ENCODE results near the gene HSPB6. TPM values are rescaled to one million over a fixed set of nuclear protein-coding genes. Genes with fewer than 3 reads are reported as not detected.
A peak's percentile ranks its signal among the peaks of the same experiment; 100 is the strongest.
"Not testable (repeated sequence)": the region's sequence is repeated elsewhere in the genome, so short reads cannot be mapped to it uniquely, and the experiment has no call there.

Gene HSPB6
- polyA plus RNA-seq, 1 donor (not counting 4 experiments of a cell fraction or from before 2014, with no cell fraction given) = not detected

GRCh38 chr19:35797663-35798062, 40.8 kb upstream of the HSPB6 start:
- DNase-seq (ENCODE audit: low read depth, low spot score) (no peak), FAIRE-seq (no peak)
- no peak overlapping the region for H2AFZ ChIP-seq (ENCODE audit: control insufficient read depth, low read length)
- no peaks in the 10 kb centered on the region for H3K79me2 ChIP-seq (ENCODE audit: control insufficient read depth, insufficient read depth, low read length)
- TF ChIP-seq CTCF (optimal IDR thresholded peaks at IDR 0.05 in 1 of 3, IDR thresholded peaks at IDR 0.05 in 1 of 3, conservative IDR thresholded peaks at IDR 0.05 in 1 of 3; ENCODE audit: extremely low read depth in 1 of 3, insufficient read depth in 2 of 3, low read length in 3 of 3) (no peak), EZH2 (IDR thresholded peaks at IDR 0.05; ENCODE audit: low read length) (no peak)
- no peak overlapping the region for H3K27ac ChIP-seq (ENCODE audit: control insufficient read depth, insufficient read depth, low read length)
- no peaks in the 10 kb centered on the region for H3K9me1 ChIP-seq (ENCODE audit: control insufficient read depth, extremely low read depth, insufficient read depth, low read length)
- H3K9me3 ChIP-seq (ENCODE audit: control insufficient read depth, low read depth, low read length) = no peaks in the 10 kb centered on the region
- H3K9ac ChIP-seq (ENCODE audit: control insufficient read depth, extremely low read depth, insufficient read depth, low read length) = no peak overlapping the region
- no peak overlapping the region for H3K4me3 ChIP-seq (ENCODE audit: control insufficient read depth in 2 of 3, extremely low read depth in 1 of 3, insufficient read depth in 2 of 3, low read depth in 1 of 3, low read length in 3 of 3)
- no peaks in the 10 kb centered on the region for H3K4me1 ChIP-seq (ENCODE audit: control insufficient read depth, extremely low read depth, insufficient read depth, low read length)
- H3K27me3 ChIP-seq (ENCODE audit: control insufficient read depth, extremely low read depth, insufficient read depth, low read length) = peaks cover 19% of the 10 kb centered on the region
- no peak overlapping the region for H3K4me2 ChIP-seq (ENCODE audit: control insufficient read depth, extremely low read depth, insufficient read depth, low read depth, low read length)
- H4K20me1 ChIP-seq (ENCODE audit: control insufficient read depth, extremely low read depth, insufficient read depth, low read length) = no peaks in the 10 kb centered on the region
- no peaks in the 10 kb centered on the region for H3K36me3 ChIP-seq (ENCODE audit: control insufficient read depth in 2 of 2, extremely low read depth in 1 of 2, insufficient read depth in 2 of 2, low read length in 2 of 2)
- dilution Hi-C loops (cut with MboI; ENCODE audit: extremely low pct_ligation_motif_present, low sequenced_read_pairs) = no loop called here

- Histone ChIP-seq H3K27ac (ENCODE audit: control insufficient read depth, insufficient read depth, low read length) (no peak overlapping the region), H3K36me3 (ENCODE audit: control insufficient read depth in 2 of 2, extremely low read depth in 1 of 2, insufficient read depth in 2 of 2, low read length in 2 of 2) (no peaks in the 10 kb centered on the region), H3K4me2 (ENCODE audit: control insufficient read depth, extremely low read depth, insufficient read depth, low read depth, low read length) (no peak overlapping the region), H3K9me1 (ENCODE audit: control insufficient read depth, extremely low read depth, insufficient read depth, low read length) (no peaks in the 10 kb centered on the region), H3K4me1 (ENCODE audit: control insufficient read depth, extremely low read depth, insufficient read depth, low read length) (no peaks in the 10 kb centered on the region), H3K4me3 (ENCODE audit: control insufficient read depth in 2 of 3, extremely low read depth in 1 of 3, insufficient read depth in 2 of 3, low read depth in 1 of 3, low read length in 3 of 3) (no peak overlapping the region), H3K9ac (ENCODE audit: control insufficient read depth, extremely low read depth, insufficient read depth, low read length) (no peak overlapping the region), H2AFZ (ENCODE audit: control insufficient read depth, low read length) (no peak overlapping the region), H4K20me1 (ENCODE audit: control insufficient read depth, extremely low read depth, insufficient read depth, low read length) (no peaks in the 10 kb centered on the region), H3K9me3 (ENCODE audit: control insufficient read depth, low read depth, low read length) (no peaks in the 10 kb centered on the region), H3K27me3 (ENCODE audit: control insufficient read depth, extremely low read depth, insufficient read depth, low read length) (peaks cover 19% of the 10 kb centered on the region), H3K79me2 (ENCODE audit: control insufficient read depth, insufficient read depth, low read length) (no peaks in the 10 kb centered on the region)
- dilution Hi-C loops (cut with MboI; ENCODE audit: extremely low pct_ligation_motif_present, low sequenced_read_pairs) = no loop called here
- TF ChIP-seq CTCF (optimal IDR thresholded peaks at IDR 0.05 in 1 of 3, IDR thresholded peaks at IDR 0.05 in 1 of 3, conservative IDR thresholded peaks at IDR 0.05 in 1 of 3; ENCODE audit: extremely low read depth in 1 of 3, insufficient read depth in 2 of 3, low read length in 3 of 3) = no peak
- TF ChIP-seq EZH2 (IDR thresholded peaks at IDR 0.05; ENCODE audit: low read length) = peak; percentile 71
- DNase-seq (ENCODE audit: low read depth, low spot score) = no peak
- no peak for FAIRE-seq
These were observed 40.1 kb upstream of the HSPB6 start for GRCh38 chr19:35796645-35797542.

- H3K27me3 ChIP-seq (ENCODE audit: control insufficient read depth, extremely low read depth, insufficient read depth, low read length) = peaks cover 19% of the 10 kb centered on the region
- H3K9me3 ChIP-seq (ENCODE audit: control insufficient read depth, low read depth, low read length); DNase-seq (ENCODE audit: low read depth, low spot score); H3K9me1 ChIP-seq (ENCODE audit: control insufficient read depth, extremely low read depth, insufficient read depth, low read length); dilution Hi-C loops (cut with MboI; ENCODE audit: extremely low pct_ligation_motif_present, low sequenced_read_pairs); H3K4me2 ChIP-seq (ENCODE audit: control insufficient read depth, extremely low read depth, insufficient read depth, low read depth, low read length); H2AFZ ChIP-seq (ENCODE audit: control insufficient read depth, low read length); FAIRE-seq; H3K9ac ChIP-seq (ENCODE audit: control insufficient read depth, extremely low read depth, insufficient read depth, low read length); H3K27ac ChIP-seq (ENCODE audit: control insufficient read depth, insufficient read depth, low read length); H4K20me1 ChIP-seq (ENCODE audit: control insufficient read depth, extremely low read depth, insufficient read depth, low read length); H3K4me1 ChIP-seq (ENCODE audit: control insufficient read depth, extremely low read depth, insufficient read depth, low read length); H3K79me2 ChIP-seq (ENCODE audit: control insufficient read depth, insufficient read depth, low read length); H3K36me3 ChIP-seq (ENCODE audit: control insufficient read depth in 2 of 2, extremely low read depth in 1 of 2, insufficient read depth in 2 of 2, low read length in 2 of 2); H3K4me3 ChIP-seq (ENCODE audit: control insufficient read depth in 2 of 3, extremely low read depth in 1 of 3, insufficient read depth in 2 of 3, low read depth in 1 of 3, low read length in 3 of 3): not testable (repeated sequence)
These were observed 38.7 kb upstream of the HSPB6 start for GRCh38 chr19:35795564-35795963.
